BJ (cell line): ENCODE data around the gene ZPLD1. TPM values are rescaled to one million over a fixed set of nuclear protein-coding genes. Genes with fewer than 3 reads are reported as not detected.

Experiments
- CTCF ChIA-PET: fragments of 350-600 bp; formaldehyde crosslinking; extraction: SDS; loops from one replicate; lab custom pipeline; 2021; ENCODE audit warnings: antibody characterized with exemption, inconsistent platforms; lab: Yijun Ruan, JAX
- POLR2A ChIA-PET: fragments of 300-600 bp; sonication (Branson Sonifier 250); formaldehyde crosslinking; extraction: SDS; loops from one replicate; lab custom pipeline; 2021; ENCODE audit warnings: antibody characterized with exemption; lab: Charles Lee
- DNase-seq: peaks from one replicate; pipeline ENCODE4 v3.0.0-alpha.2; 2011; ENCODE audit warnings: low read depth
- H3K27me3 ChIP-seq: 2 replicates; pipeline ENCODE4 v1.6.0; 2011; ENCODE audit warnings: low read length; ENCODE audit not compliant: control insufficient read depth, insufficient read depth
- H3K36me3 ChIP-seq: 2 replicates; pipeline ENCODE4 v1.5.1; 2011; ENCODE audit warnings: low read length; ENCODE audit not compliant: control insufficient read depth, insufficient read depth
- H3K4me3 ChIP-seq: 2 replicates; pipeline ENCODE4 v1.5.1; 2011; ENCODE audit warnings: low read depth, mild to moderate bottlenecking, control low read depth, low read length
- polyA plus RNA-seq: library from polyadenylated mRNA; depleted of rRNA; stranded (reverse); fragments of >200 nt; gene quantifications from 2 replicates; pipeline ENCODE4 v1.2.3, GENCODE V29; 2011
- TF ChIP-seq, protein P1 (sequence below): IDR thresholded peaks from 2 replicates; pipeline ENCODE4 v1.5.1; 2011; ENCODE audit warnings: low read depth, mild to moderate bottlenecking, control low read depth, inconsistent platforms, low read length, moderate library complexity; ENCODE audit not compliant: insufficient read depth

The ZPLD1 gene
- polyA plus RNA-seq, 1 experiment, result not detected

DNA sequence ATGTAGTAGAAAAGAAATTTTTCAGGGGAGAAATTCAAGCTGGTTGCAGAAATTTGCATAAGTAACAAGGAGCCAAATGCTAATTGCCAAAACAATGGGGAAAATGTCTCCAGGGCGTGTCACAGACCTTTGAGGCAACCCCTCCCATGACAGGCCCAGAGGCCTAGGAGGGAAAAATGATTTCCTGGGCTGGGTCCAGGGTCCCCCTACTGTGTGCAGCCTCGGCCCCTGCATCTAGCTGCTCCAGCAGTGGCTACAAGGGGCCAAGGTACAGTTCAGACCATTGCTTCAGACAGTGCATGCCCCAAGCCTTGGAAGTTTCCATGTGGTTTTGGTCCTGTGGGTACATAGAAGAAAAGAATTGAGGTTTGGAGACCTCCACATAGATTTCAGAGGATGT is 70.7 kb downstream of the ZPLD1 start:
- H3K27me3 ChIP-seq, result no peaks in the 10 kb centered on the region
- H3K4me3 ChIP-seq, result no peak overlapping the region
- TF ChIP-seq, protein P1, sequence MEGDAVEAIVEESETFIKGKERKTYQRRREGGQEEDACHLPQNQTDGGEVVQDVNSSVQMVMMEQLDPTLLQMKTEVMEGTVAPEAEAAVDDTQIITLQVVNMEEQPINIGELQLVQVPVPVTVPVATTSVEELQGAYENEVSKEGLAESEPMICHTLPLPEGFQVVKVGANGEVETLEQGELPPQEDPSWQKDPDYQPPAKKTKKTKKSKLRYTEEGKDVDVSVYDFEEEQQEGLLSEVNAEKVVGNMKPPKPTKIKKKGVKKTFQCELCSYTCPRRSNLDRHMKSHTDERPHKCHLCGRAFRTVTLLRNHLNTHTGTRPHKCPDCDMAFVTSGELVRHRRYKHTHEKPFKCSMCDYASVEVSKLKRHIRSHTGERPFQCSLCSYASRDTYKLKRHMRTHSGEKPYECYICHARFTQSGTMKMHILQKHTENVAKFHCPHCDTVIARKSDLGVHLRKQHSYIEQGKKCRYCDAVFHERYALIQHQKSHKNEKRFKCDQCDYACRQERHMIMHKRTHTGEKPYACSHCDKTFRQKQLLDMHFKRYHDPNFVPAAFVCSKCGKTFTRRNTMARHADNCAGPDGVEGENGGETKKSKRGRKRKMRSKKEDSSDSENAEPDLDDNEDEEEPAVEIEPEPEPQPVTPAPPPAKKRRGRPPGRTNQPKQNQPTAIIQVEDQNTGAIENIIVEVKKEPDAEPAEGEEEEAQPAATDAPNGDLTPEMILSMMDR, result no peak
- no peak for DNase-seq
- CTCF ChIA-PET, result no interaction called here
- POLR2A ChIA-PET, result no interaction called here
- no peaks in the 10 kb centered on the region for H3K36me3 ChIP-seq

DNA sequence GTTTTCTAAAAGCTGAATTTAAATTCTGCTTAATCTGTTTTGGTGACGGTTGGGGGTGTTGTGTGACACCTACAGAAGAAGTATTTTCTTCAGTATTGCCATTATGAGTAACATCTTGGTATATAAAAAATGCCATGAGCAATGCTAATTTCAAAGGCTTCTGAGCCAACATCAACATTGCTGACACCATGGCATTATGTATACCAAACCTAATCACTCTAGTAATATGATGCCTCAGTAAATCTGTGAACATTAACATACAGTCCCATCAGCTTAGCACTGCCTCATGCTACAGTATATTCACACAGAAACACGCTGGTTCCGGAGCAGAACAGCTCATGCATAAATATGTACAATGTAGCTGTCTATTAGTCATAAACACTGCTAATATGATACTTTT is 75.8 kb downstream of the ZPLD1 start:
- TF ChIP-seq, protein P1, result no peak
- ChIA-PET POLR2A (no interaction called here), CTCF (no interaction called here)
- no peaks in the 10 kb centered on the region for H3K36me3 ChIP-seq
- no peak overlapping the region for H3K4me3 ChIP-seq
- no peaks in the 10 kb centered on the region for H3K27me3 ChIP-seq
- no peak for DNase-seq

DNA sequence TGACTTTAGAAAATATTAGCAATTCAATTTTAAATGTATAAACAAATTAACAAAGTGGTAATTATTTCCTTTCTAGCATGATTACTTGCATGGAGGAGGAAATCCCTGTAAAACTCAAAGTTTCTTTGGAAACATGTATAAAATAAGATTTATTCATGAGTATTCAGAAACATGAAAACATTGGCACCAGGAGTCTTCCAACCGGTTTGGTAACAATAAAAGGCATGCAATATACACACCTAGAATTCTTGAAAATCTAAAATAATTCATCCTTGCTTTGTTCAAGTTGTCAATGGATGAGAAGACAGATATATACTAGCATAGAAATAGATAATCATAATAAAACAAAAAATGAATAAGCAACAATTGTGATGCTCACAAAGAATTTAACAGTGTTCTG is 76.4 kb downstream of the ZPLD1 start:
- Histone ChIP-seq H3K36me3 (no peaks in the 10 kb centered on the region), H3K27me3 (no peaks in the 10 kb centered on the region), H3K4me3 (no peak overlapping the region)
- TF ChIP-seq, protein P1, result no peak
- ChIA-PET POLR2A (no interaction called here), CTCF (no interaction called here)
- no peak for DNase-seq

DNA sequence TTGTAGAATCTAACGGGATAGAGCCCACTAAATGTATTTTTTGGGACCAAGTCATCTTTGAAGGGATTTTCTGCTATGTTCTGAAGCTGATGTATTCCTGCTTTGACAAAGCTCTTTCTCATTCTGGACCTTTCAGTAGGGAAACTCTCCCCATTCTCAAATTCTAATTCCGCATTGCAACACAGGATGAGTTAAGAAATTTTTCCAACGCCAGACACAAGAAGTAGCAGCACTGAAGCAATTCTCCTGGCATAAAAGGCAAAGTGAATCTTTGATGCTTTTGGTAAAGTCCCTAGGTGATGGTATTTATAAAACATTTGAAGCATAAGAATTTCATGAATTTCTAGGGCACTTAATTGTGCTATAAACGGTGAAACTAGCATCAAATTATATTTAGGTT is 76.8 kb downstream of the ZPLD1 start:
- POLR2A ChIA-PET, result no interaction called here
- TF ChIP-seq, protein P1, result no peak
- Histone ChIP-seq H3K4me3 (no peak overlapping the region), H3K36me3 (no peaks in the 10 kb centered on the region), H3K27me3 (no peaks in the 10 kb centered on the region)
- no peak for DNase-seq
- CTCF ChIA-PET, result no interaction called here

DNA sequence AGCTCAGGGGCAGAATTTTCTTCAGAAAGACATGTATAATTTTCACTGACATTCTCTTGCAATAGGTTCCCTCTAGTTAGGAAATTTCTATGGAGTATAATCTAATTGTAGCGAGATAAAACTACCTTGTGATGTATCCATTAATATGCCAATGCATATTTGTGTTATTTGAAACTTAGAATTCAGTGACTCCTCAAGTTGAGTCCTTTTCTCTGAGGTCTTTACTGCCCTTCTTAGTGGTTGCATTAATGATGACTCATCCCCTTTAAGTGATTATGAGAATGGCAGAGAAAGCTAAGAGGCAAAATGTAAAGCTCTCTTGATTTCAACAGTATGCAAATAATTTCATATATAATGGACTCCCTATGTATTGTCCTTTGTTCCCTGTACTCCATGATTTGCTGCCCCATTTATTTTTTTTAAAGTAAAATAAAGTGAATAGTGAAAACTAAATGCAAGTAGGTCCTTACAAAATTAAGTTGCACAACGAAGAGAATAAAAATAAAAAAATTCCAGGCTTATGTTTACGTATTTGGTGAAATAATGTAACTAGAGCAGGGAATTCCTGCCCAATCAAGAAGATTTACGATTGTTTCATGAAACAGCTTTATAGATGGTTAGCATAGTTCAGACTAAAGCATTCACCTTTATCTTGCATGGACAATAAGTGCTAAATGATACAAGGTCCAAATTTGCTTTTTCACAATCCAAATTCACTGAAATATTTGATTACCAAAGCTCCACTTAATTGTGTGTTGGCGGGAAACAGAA is 78.1 kb downstream of the ZPLD1 start:
- TF ChIP-seq, protein P1, result no peak
- Histone ChIP-seq H3K27me3 (no peaks in the 10 kb centered on the region), H3K4me3 (no peak overlapping the region), H3K36me3 (no peaks in the 10 kb centered on the region)
- ChIA-PET CTCF (interaction anchor here (0.7 kb wide), 1 partner anchor 106 kb away, joined by 3 read pairs; no protein-coding TSS in a partner anchor), POLR2A (no interaction called here)
- no peak for DNase-seq
